Activated T-cell treated with anti-CD3 and anti-CD28 coated beads for 24 hours (primary cell): ENCODE data around the gene TSPAN4.

Experiments used
- DNase-seq: peaks from one replicate; pipeline ENCODE4 v3.0.0-alpha.2; 2020; ENCODE audit warnings: low read depth

Gene TSPAN4

DNA sequence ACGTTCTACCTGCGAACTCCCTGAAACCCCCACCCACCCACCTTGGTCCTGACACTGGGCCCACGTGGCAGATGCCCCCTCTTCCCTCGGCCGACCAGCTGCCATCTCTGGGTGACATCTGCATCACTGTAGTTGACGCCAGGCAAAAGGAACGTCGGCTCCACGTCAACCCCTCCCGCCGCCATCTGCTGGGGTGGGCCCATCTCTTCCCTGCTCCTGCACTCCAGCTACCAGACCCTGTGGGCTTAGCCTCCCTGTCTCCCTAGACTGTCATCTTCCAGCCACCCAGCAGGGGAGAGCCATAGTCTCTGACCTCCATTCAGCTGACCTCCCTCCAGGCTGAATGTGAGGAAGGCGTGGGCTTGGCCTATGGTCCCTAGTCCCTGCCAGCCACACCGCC, 46.6 kb downstream of the TSPAN4 start:
- DNase-seq = no peak

DNA sequence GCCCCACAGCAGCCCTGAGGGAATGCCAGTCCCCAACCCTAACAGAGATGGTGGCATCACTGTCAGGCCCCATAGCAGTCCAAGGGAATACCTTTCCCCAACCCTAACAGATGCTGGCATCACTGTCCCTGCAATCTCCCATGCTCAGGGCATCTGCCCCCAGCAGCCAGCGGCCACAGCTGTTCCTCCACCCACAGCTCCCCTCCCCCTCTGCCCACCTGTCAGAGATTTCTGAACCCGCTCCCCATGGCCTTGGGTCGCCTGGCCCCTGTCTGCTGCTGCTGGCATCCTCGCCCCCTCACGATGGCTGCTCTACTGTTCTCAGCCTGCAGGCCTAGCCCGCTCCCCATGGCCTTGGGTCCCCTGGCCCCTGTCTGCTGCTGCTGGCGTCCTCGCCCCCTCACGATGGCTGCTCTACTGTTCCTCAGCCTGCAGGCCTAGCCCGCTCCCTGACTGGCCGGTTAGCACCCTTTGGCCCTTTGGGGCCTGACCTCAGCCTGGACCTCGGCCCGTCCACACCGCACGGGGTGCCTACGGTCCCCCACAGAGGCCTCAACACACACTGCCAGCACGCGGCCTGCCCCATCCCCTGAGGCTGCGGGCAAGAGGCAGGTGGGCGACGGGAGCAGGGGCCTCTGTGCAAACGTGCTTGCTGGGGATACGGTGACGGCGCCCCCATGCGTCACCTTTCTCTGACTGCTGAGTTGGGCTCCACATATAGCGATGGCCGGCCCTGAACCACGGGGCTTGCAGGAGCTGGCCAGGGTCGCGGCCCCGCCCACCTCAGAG, 47.2 kb downstream of the TSPAN4 start:
- no peak for DNase-seq

DNA sequence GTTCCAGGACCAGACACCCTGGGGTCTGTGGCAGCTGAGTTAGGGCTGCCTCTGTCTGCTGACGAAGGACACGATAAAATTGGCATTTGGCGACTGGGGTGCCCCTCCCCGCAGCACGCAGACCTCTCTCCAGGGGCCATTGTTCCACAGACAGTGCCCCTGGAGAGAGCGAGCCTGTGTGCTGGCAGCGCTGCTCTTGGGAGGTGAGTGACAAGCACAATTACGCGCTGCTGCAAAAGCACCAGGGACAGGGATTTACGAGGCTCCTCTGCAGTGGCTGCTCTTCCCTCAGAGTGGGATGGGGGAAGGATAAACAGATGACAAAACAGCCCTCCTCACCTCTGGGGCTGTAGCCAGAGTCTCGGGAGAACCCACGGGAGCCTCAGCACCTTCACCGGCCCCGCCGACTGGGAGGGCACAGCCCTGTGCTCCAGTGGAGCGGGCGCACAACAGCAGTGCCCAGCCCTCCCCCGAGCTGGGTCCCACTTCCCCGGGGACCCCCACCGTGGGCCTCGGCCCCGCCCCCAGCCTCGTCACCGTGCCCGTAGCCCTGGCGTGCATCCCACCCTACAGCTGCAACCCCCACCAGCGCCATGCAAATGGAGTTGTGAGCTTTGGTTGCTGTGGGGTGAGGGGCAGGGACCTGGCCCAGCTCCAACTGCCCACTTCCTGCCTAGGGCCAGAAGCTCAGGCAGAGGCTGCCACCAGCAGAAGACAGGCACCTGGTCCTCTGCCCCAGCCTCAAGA, 48.3 kb downstream of the TSPAN4 start:
- no peak for DNase-seq

DNA sequence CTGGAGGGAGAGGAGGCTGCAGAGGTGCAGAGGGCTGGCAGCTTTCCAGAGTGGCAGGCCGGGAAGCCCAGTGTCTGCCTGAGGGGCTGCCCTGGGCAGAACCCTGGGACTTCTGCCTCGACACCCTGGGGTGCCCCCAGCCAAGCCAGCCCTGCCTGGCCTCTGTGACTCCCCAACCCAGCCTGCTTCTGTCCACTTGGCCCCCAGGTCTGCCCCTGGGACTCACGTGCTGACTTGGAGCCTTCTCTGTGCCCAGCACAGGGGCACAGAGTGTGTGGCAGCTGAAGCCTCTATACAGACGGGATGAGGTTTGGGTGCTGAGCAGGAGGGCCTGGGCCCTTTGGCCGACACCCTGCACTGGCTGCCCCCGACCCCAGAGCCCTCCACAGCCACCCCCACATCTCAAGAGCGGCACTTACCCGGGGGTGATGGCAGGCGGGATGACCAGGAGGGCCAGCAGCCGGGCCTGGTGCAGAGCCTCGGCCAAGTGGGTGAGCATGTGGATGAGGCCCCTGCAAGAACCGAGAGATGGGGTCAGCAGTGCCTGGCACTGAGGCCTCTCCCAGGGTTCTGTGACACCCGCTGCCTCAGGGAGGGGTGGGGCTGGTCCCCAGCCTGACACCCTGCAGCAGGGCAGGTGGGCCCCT, 50.5 kb downstream of the TSPAN4 start:
- no peak for DNase-seq

DNA sequence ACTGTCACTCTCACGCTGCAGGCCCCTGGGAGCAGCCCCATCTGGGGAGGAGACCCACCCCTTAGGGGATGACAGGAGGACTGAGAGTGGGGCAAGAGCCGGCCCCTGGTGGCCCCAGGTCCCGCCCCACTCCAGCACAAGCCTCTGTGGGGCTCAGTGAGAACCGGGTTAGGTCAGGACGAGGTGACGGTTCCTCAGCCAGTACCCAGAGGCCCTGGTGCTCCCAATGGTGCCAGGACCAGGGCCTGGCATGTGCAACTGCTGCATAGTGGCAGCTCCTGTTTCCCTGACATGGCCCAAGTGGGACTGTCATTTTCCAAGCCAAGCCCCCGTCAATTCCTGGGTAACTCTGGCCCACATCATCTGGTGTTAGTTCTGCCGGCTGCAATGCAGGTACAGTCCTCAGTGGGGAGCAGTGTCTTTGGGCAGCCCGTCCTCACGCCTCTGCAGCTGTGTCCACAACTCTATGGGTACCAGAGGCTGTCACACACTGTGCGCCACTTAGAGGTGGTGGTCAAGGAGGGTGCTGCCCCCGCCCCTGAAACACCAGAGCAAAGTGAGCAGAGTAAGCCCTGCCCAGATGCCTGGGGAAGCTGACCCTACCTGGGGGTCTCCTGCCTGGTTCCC, 52.0 kb downstream of the TSPAN4 start:
- no peak for DNase-seq

DNA sequence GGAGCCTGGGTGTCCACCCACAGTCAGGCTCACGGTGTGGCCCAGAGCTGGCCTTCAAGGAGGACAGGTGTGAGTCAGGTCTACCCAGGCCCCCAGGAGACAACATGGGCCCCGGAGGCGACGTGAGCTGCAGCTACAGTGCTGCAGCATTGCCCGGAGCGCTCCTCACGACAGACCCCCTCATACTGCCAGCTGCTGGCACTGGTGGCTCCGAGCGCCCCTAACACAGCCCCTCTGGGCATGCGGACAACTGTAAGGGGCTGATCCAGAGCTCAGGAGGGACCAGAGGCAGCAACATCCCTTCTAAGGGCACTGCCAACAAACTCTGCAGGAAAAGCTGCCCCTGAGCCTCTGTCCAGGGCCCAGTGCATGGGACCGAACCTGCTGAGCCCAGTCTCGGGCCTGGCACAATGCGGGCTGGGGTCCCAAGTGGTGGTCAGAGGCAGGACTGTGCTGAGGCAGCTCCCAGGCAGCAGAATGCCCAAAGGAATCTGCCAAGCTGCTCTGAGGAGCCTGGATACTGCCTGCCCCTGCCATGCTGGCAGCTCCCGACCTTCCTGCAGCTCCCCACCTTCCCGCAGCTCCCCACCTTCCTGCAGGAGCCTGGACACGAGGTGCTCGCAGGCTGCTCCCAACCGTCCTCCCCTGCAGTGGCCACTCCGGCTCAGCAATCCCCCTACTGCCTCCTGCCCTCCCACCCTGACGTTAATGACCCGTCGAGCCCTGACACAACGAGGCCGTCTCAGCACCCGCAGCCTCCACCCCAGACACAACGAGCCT, 52.9 kb downstream of the TSPAN4 start:
- DNase-seq = no peak

DNA sequence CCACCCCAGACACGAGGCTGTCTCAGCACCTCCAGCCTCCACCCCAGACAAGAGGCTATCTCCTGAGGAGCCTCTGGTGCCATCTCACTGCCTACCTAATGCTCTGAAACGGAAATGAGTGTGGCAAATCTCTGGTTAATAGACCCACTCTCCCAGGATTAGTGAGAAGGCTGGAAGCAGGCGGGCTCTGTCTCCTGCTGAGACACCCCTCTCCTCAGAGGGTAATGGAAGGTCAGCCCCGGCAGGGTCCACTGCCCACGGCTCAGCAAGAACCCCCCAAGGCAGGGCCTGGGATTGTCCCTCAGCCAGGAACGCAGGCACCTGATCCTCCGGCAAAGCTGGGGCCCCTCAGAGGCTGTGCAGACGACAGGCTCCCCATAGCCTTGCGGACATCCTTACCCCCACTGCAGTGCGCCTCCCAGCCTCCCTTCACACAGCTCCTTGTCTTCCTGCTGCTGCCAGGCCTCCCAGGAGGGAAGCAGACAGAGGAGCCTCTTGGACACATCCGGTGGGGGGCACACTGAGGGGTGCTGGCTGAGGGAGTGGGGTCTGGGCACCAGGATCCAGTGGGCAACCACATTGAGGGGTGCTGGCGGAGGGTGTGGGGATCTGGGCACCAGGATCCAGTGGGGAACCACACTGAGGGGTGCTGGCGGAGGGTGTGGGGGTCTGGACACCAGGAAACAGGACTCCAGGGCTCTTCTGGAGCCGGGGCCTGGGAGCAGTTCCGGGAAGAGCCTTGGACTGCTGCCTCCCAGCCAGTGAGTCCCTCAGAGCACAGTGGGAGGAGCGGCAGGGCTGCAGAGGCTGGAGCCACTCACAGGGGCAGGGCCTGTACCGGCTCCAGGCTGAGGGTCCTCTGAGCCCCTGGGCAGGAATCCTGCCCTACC, 54.8 kb downstream of the TSPAN4 start:
- DNase-seq = no peak

DNA sequence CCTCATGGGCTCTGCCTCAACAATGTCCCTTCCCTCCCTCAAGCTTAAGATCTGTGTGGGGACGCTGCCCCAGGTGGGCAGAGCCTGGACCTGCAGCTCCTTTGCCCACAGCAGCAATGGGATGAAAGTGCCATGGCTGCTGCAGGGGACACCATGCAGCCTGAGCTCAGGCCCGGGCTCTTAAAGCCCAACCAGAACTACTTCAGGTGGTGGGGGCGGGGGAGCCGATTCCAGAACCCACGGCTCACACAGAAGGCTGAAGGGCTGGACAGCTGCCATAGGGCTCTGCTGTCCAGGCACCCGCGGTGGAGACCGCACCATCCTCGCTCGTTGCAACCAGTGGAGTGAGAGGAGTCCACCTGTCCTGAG, 55.5 kb downstream of the TSPAN4 start:
- no peak for DNase-seq

DNA sequence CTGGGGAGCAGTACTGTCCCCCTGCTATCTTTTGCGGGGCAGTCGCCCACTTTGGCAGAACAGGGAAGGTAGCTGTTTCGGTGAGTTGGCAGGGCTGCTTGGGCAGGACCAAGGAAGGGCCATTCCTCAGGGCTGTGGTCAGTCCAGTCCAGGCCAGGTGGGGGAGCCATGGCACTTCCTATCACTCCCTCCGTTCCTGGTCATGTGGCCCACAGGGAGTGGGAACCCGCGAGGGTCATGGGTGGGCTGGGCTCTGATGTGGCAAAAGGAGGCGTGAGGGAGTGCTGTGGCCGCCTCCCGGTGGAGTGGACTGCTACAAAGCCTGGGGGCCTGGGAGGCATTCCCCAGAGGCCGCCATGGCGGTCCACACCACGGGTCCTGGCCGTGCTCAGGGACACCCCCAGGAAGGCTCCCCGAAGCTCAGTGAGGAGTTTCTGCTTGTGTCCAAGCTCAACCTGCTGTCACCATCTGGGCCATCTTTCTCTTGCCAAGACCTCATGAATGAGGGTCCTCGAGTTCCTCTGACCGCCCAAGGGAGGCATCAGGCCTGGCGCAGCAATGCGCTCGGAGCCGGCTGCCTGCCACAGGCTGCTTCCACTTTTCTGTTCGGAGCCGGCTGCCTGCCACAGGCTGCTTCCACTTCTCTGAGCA, 56.0 kb downstream of the TSPAN4 start:
- no peak for DNase-seq

DNA sequence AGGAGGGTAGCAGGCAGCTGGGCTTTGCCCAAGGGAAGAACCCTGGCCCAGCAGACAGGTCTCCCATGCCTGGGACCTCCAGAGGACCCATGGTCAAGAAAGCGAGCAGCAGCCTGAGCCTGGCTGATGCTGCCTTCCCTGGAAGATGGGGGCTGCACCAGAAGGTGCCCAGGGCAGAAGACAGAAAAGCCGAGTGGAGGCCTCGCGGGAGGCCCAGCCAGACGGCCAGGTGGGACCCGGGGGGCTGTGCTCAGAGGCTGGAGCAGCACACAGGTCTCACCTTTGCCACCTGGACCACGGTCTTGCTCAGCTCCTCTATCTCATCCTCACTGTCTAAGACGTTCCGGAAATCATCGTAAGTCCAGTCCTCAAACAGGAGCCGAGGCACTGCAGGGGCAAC, 57.1 kb downstream of the TSPAN4 start:
- no peak for DNase-seq

DNA sequence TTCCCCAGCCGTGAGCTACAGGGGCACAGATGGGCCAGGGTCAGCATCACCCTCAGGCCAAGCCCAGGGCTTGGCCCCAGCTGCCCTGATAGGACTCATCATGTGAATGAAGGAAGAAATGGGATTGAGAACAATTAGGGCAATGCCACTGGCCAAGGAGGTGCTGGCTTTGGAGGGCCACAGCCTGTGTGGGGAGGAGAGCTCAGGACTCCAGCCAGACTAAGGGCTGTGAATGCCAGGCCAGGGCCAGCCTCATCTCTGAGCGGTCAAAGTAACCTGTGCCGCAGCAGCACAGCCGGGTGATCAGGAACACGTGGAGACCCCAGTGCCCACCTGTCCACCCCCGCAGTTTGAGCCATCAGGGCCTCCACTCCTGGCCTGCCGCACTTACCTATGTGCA, 57.9 kb downstream of the TSPAN4 start:
- DNase-seq = no peak

DNA sequence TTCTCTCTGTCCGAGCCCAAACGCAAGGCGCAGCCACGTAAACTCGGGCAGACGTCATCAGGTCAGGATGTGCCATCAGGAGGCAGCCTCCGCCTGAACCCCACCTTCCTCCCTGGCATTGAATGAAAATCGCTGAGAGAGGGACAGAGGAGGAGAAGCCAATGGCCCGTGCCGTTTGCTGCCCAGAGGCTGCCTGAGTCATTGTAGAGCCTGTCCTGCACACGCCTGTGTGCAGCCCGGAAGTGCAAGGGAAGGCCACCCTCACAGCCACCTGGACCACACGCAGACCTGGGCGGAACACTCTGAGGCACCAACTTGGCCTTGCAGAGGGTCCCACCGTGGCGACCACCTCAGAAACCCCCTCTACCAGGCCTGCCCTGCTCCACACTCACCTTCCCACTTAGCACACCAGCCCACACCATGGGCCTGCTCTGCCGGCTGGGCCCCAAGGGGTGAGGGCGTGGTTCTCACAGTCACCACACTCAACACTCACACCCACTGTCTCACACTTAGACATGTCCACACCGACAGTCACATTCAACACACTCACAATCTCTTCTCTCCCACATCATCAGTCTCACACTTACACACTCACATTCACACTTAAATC, 58.9 kb downstream of the TSPAN4 start:
- DNase-seq = no peak

DNA sequence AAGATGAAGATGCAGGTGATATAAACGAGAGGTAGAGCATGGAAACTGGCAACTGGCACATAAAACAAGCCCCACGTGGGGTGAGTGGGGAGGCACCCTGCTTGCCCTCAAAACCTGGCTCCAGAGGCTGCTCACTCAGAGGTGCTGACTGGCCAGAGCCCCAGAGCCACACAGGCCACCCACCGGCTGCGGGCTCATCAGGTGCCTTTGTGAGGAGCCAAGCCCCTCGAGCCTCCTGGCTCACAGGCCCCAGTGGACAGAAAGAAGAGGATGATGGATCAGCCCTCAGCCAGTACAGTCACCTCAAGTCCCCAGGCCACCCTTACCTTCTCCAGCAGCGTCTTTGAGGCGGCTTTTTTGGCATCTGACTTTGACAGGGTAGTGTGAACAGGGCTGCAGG, 61.7 kb downstream of the TSPAN4 start:
- DNase-seq = no peak

DNA sequence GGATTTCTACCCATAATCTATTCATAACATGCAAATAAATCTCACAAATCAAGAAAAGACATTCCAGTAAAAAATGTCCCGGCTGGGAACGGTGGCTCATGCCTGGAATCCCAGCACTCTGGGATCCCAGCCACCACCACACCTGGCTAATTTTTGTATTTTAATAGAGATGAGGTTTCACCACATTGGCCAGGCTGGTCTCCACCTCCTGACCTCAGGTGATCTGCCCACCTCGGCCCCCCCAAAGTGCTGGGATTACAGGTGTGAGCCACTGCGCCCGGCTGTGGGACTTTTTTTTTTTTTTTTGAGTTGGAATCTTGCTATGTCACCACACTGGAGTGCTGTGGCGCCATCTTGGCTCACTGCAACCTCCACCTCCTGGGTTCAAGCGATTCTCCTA, 63.3 kb downstream of the TSPAN4 start:
- no peak for DNase-seq

DNA sequence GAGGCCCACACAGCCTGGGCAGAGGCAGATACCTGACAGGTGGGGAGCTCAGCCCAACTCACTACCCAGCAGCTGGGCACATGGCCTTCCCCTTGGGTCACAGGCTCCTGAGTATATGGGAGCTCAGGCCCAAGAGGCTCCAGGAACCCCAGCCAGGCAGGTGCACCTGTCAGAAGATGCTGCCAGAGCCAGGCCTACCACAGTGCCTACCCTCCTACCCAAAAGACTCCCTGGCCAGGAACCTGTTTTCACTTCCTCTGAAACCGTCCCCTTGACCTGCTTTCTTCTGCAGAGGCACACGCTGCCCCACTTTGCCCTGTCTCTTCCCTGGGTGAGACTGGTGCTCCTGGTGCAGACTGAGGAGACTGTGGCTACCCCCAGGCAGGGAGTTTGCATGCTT, 65.0 kb downstream of the TSPAN4 start:
- DNase-seq = no peak

DNA sequence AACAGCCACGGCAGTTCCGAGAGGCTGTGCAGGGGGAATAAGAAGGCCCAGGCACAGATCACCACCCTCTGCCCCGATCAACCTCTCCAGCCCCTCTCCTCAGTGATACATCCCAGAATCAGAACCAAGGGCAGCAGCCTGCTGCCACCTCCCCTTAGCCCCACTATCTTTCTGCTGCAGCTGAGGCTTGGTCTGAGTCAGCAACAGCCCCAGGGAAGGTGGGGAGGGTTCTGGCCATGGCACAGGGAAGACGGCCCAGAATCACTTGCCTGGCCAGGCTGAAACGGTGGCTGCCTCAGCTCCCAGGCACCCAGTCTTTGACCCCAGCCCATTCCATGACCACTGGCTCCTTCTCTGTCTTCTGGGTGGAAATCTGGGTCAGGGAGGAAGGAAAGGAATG, 65.6 kb downstream of the TSPAN4 start:
- no peak for DNase-seq

DNA sequence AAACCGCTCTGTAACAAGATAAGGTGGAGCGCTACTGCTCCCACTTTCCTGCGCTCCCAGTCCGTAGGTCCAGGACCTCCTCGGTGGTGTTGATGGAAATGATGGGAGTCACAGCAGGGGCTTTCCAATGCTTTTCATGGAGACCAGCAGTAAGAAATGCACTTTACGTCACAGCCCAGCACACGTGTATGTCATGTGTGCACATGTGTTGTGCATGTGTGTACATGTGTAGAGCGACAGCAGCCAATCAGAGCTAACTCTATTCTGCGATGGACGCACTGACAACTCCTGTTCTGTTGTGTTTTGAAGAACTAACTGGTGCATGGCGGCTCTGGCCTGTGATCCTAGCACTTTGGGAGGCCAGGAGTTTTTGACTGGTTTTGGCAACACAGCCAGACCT, 66.8 kb downstream of the TSPAN4 start:
- DNase-seq = no peak

DNA sequence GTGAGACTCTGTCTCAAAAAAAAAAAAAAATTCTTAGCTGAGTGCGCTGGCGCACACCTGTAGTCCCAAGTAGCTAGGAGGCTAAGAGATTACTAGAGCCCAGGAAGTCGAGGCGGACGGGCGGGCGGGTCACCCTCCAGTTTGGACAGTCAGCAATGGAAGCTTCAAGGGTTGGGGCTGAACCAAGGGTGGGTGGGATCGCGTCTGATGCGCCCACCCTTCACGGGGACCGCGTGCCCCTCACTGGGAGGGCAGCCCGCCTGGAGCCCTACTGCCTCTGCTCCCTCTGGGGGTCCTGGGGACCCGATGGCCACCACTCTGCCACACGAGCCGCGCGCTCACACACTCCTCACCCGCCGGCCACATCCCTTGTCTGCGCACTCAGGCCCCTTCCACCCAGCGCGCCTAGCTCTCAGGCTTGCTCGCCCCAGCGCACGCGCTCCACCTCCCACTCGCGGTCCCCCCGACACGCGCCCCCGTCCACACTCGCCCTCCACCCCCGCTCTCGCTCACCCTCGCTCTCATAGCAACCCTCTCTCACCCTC, 67.5 kb downstream of the TSPAN4 start:
- DNase-seq = no peak

DNA sequence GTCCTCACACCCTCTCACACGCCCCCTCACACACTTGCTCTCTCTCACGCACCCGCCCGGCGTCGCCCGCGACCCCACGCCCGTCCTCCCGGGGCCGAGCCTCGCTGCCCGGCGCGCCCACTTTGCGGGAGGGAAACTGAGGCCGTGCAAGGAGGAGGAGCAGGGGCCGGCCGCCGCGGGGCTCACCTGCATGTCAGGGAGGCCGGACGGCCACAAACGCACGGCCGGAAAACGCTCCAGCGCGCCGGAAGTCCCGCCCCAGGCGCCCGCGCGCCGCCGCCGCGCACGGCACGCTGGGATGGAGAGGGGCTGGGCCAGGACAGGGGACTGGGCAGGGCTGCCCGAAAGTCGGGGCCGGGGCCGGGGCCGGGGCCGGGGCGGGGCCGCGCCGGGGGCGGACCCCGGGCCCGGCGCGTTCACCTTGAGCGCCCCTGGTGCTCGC, 68.0 kb downstream of the TSPAN4 start, which contains the start of gene CHID1:
Gene CHID1, minus strand, starts transcription at position 222 of the 442 bp plus-strand sequence. CDS start 5,994 bp downstream, outside the sequence.
- peak; percentile 87 for DNase-seq
